B cell (primary cell): ENCODE results near the gene PDGFA. TPM values are rescaled to one million over a fixed set of nuclear protein-coding genes. Genes with fewer than 3 reads are reported as not detected.

Experiments used
- ATAC-seq: fragments of 200-7000 bp; cut with Tn5 transposase; one replicate; pipeline ENCODE4 v1.10.0; 2021; ENCODE audit warnings: low read depth, mild to moderate bottlenecking, moderate number of reproducible peaks, moderate library complexity
- CTCF ChIA-PET: fragments of 350-600 bp; sonication (Branson Sonifier 250); formaldehyde crosslinking; loops from one replicate; lab custom pipeline; 2021; ENCODE audit warnings: antibody characterized with exemption, inconsistent platforms; lab: Charles Lee
- POLR2A ChIA-PET: fragments of 350-600 bp; sonication (Branson Sonifier 250); formaldehyde crosslinking; loops from one replicate; lab custom pipeline; 2021; ENCODE audit warnings: antibody characterized with exemption; lab: Charles Lee
- DNase-seq: peaks from one replicate; pipeline ENCODE4 v3.0.0; 2013
- H2AFZ ChIP-seq: 2 replicates; pipeline ENCODE4 v1.6.1; 2012; ENCODE audit warnings: mild to moderate bottlenecking, low read depth, low read length; ENCODE audit not compliant: insufficient read depth, poor library complexity, severe bottlenecking
- H3K27ac ChIP-seq, 2 donors: 1 replicate in 1 of 2; 2 replicates in 1 of 2; pipeline ENCODE4 v1.5.1; 2012 to 2013; ENCODE audit warnings: low read length in 2 of 2, mild to moderate bottlenecking in 2 of 2, moderate library complexity in 1 of 2
- H3K27me3 ChIP-seq, 4 experiments: fragments of 200-600 bp in 1 of 4; sonication (generic) in 1 of 4; replicated peaks in 1 of 4; 1 replicate in 2 of 4; 2 replicates in 2 of 4; pipeline versions ENCODE4 v1.6.1 to v1.7.0; 2013 to 2016; ENCODE audit warnings: low read length in 3 of 4, mild to moderate bottlenecking in 2 of 4, mixed read lengths in 1 of 4, moderate library complexity in 1 of 4; ENCODE audit not compliant: insufficient read depth in 4 of 4, control insufficient read depth in 3 of 4; ENCODE audit errors: control extremely low read depth in 1 of 4
- H3K36me3 ChIP-seq, 2 experiments: replicated peaks in 1 of 2; 1 replicate in 1 of 2; 2 replicates in 1 of 2; pipeline versions ENCODE4 v1.6.1 to v1.7.1; 2013; ENCODE audit warnings: low read length in 1 of 2; ENCODE audit not compliant: insufficient read depth in 2 of 2, control insufficient read depth in 1 of 2; ENCODE audit errors: control extremely low read depth in 1 of 2, extremely low read depth in 1 of 2
- H3K4me1 ChIP-seq, 2 donors: fragments of 200-600 bp in 1 of 2; sonication (generic) in 1 of 2; 1 replicate in 1 of 2; 2 replicates in 1 of 2; pipeline versions ENCODE4 v1.5.1 to v1.6.1; 2013 to 2017; ENCODE audit warnings: low read length in 2 of 2; ENCODE audit not compliant: control insufficient read depth in 2 of 2, insufficient read depth in 2 of 2
- H3K4me2 ChIP-seq: replicated peaks from 2 replicates; pipeline ENCODE3; 2012; ENCODE audit warnings: mild to moderate bottlenecking, low read depth, low read length; ENCODE audit not compliant: poor library complexity, severe bottlenecking
- H3K4me3 ChIP-seq, 5 experiments: fragments of 200-600 bp in 1 of 5; sonication (generic) in 1 of 5; 1 replicate in 3 of 5; 2 replicates in 2 of 5; pipeline versions ENCODE4 v1.5.1 to v1.7.0; 2011 to 2016; ENCODE audit warnings: low read length in 4 of 5, mild to moderate bottlenecking in 4 of 5, low read depth in 2 of 5, control low read depth in 1 of 5, moderate library complexity in 1 of 5; ENCODE audit not compliant: insufficient read depth in 1 of 5; ENCODE audit errors: control extremely low read depth in 1 of 5, extremely low read depth in 1 of 5
- H3K79me2 ChIP-seq: fragments of 200-600 bp; sonication (generic); one replicate; pipeline ENCODE4 v1.6.0; 2016; ENCODE audit warnings: low read length; ENCODE audit not compliant: control insufficient read depth, insufficient read depth
- H3K9ac ChIP-seq: fragments of 200-600 bp; sonication (generic); 2 replicates; pipeline ENCODE4 v1.6.1; 2017; ENCODE audit warnings: mild to moderate bottlenecking, low read length, moderate library complexity
- H3K9me3 ChIP-seq, 3 donors: one replicate each; pipeline versions ENCODE4 v1.6.1 to v1.7.1; 2013; ENCODE audit warnings: low read length in 2 of 3; ENCODE audit not compliant: control insufficient read depth in 2 of 3, insufficient read depth in 1 of 3; ENCODE audit errors: control extremely low read depth in 1 of 3
- H4K20me1 ChIP-seq: 2 replicates; pipeline ENCODE4 v1.6.0; 2012; ENCODE audit warnings: mild to moderate bottlenecking, low read length; ENCODE audit not compliant: insufficient read depth, control insufficient read depth, poor library complexity, severe bottlenecking
- H3K27ac Mint-ChIP-seq: one replicate; pipeline ENCODE4 v1.8.0; 2021; ENCODE audit warnings: mixed read lengths
- H3K27me3 Mint-ChIP-seq: one replicate; pipeline ENCODE4 v1.8.0; 2021; ENCODE audit warnings: mixed read lengths
- H3K4me1 Mint-ChIP-seq: one replicate; pipeline ENCODE4 v1.8.0; 2021; ENCODE audit warnings: mixed read lengths
- H3K4me3 Mint-ChIP-seq: one replicate; pipeline ENCODE4 v1.8.0; 2021; ENCODE audit warnings: mixed read lengths
- H3K9me3 Mint-ChIP-seq: one replicate; pipeline ENCODE4 v1.8.0; 2022; ENCODE audit warnings: mixed read lengths; ENCODE audit not compliant: insufficient read depth
- CTCF ChIP-seq: fragments of 200-600 bp; IDR thresholded peaks from one replicate; pipeline ENCODE4 v1.8.0; 2022; ENCODE audit warnings: antibody characterized with exemption, mild to moderate bottlenecking
- EZH2 ChIP-seq: IDR thresholded peaks from 2 replicates; pipeline ENCODE4 v1.6.1; 2012; ENCODE audit warnings: borderline replicate concordance, low read depth, mild to moderate bottlenecking, moderate library complexity, low read length; ENCODE audit not compliant: insufficient read depth, poor library complexity, severe bottlenecking
- WGBS: methylation state at CpG from one replicate; pipeline ENCODE4 v1.1.5; 2013; ENCODE audit warnings: missing lambda C conversion rate; ENCODE audit not compliant: insufficient coverage; 5-methylcytosine and 5-hydroxymethylcytosine counted together
- intact Hi-C: fragments of 100-400 bp; cut with micrococcal nuclease; formaldehyde crosslinking; loops from one replicate; pipeline ENCODE4 v1.10.0; 2022
- polyA plus RNA-seq: library from polyadenylated mRNA; depleted of rRNA; stranded (reverse); fragments of >200 nt; gene quantifications from 2 replicates; pipeline ENCODE4 v1.2.3, GENCODE V29; 2012
- total RNA-seq, 2 donors: library from RNA; stranded (reverse); fragments of 120-200 nt in 1 of 2; gene quantifications; 1 replicate in 1 of 2; 2 replicates in 1 of 2; pipeline versions ENCODE4 v1.2.3 to v1.2.4, GENCODE V29; 2013 to 2022

PDGFA gene
- total and polyA plus RNA-seq, 2 donors (not counting 1 experiment from before 2014, with no cell fraction given): 0.36 to 1.5 TPM

DNA sequence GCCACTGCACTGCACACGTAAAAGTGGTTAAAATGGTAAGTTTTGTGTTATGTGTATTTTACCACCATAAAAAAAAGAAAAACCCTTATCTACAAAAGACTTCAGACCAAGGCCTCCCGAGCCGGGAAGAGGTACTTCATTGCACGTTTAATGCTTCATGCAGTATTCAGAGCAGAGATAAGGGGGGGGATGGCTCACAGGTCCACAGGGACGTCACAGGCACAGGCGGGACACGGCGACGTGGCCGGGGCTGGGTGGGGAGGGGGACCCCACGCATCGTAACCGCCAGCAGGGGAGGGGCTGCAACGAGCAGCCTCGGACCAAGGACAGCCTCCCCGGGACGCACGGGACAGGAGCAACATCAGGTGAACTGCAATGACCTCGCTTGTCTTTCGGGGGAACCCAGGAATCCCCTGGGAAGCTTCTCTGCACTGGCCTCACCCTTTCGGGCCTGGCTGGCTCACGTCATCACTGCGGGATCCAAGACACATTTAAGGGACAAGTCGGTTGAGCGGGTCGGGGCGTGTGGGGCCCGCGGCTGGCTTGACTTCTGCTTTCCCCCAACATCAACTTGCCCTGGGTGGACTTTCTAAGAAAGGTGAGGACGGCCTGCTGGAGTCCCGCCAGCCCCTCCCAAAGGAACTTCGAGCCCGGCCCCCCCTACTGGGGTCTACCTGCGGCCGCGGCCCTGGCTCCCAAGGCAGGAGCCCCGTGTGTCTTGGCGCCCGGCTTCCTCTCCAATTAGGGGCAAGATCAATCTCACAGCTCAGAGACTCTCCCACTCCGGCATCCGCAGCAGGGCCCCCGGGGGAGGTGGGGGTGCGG is 29.6 kb upstream of the PDGFA start:
- WGBS: 97% methylated on average over 41 of the region's 43 CpGs
- no peaks in the 10 kb centered on the region for H3K4me1 Mint-ChIP-seq

More for the DNA sequence above, 29.6 kb upstream of the PDGFA start:
- Histone ChIP-seq H3K27me3 (no peaks in the 10 kb centered on the region), H4K20me1 (no peaks in the 10 kb centered on the region), H3K9ac (no peak overlapping the region), H3K79me2 (no peaks in the 10 kb centered on the region), H3K27ac (no peak overlapping the region), H3K4me1 (no peaks in the 10 kb centered on the region), H3K4me2 (no peak overlapping the region), H2AFZ (no peak overlapping the region), H3K36me3 (no peaks in the 10 kb centered on the region), H3K9me3 (peaks cover 0 to 16% (median 0%) of the 10 kb centered on the region in 3 donors), H3K4me3 (no peak overlapping the region)
- POLR2A ChIA-PET: no interaction called here
- no peak for DNase-seq
- CTCF ChIA-PET: no interaction called here
- Mint-ChIP-seq H3K4me3 (no peak overlapping the region), H3K27me3 (no peaks in the 10 kb centered on the region), H3K27ac (no peak overlapping the region), H3K9me3 (no peaks in the 10 kb centered on the region)
- ATAC-seq: no peak
- TF ChIP-seq EZH2 (no peak), CTCF (no peak)
- intact Hi-C loops: no loop called here
